ENCODE results near the gene PRSS22.

PRSS22 gene

DNA sequence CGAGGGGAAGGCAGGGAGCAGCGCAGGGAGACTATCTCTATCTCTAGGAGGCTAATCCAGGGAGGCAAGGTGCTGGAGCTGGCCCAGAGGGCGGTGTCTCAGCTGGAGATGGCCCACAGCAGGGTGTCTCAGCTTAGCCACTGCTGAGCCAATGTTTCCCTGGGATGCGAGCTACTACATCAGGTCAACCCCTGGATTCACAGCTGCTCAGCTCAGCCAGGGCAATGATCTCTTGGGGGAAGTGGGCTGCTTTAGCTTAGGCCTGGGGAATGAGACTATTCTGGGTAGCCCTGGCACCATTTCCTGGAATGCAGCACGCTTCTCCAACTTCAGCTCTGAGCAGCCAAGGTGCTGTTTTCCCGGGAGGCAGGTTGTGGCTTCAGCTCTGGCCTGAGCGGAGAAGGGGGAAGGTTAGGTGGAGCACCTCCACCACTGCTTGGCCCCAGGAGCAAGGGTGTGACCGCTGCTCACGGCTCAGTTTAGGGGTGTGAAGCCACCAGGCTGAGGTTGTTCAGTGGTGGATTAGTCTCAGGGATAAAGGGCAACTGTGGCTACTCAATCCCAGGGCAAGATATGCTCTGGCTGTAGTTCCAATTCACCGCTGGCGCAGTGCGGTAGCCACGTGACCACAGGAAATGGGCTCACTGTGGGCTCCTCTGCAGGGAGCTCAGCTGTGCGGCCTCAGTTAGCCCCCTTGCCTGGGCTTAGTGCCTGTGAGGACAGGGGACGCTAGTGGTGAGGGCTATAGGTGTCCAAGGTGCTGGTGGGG is 46.1 kb downstream of the PRSS22 start:
- no peak for DNase-seq

DNA sequence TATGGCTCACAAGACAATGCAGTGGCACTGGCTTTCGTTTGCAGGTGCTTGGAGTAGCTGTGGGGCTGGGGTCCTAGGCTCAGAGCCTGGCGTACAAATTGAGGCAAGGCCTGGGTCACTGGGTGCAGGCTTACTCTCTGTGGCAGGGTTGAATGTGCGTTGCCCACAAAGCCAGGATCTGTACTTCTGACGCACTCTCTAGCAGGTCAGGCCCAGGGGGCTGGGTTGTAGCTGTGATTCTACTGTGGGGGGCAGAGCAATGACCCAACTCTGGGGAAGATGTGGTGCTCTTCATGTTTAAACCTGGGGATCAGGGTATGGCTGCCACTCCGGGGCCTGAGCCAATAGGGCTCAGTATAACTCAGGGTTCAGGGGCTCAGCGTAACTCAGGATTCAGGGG is 47.3 kb downstream of the PRSS22 start:
- no peak for DNase-seq

DNA sequence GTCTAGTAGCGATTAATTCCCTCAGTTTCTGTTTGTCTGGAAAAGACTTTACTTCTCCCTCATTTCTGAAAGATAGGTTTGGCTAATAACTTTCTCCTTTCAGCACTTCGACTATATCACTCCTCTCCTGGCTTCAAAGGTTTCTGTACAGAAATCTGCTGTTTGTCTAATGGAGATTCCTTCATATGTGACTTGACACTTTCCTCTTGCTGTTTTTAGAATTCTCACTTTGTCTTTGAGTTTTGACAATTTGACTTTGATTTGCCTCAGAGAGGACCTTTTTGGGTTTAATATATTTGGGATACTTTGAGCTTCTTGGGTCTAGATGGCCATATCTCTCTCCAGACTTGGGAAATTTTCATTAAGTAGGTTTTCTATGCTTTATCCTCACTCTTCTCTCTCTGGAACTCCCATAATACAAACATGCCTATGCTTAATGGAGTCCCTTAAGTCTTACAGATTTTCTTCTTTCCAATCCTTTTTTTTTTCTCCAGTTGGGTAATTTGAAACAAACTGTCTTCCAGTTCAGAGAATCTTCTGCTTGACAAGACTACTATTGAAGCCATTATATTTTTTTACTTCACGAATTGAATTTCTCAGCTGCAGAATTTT is 48.7 kb downstream of the PRSS22 start:
- DNase-seq, result no peak

DNA sequence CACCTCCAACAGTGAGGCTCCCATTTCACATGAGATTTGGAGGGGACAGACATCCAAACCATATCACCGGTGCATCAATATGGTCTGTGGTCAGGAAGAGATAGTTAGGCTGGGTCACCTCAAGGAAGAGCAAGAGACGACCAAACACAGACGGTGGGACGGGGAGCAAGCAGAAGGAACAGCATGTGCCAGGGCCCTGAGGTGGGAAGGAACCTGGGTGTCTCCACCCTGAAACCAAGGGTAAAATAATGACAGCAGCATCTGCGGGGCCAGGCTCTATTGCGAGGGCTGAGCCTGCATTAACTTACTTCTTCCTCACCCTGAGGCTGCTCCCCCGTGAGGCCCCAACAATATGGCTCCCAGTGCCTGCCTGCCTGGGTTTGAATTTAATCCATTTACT is 49.8 kb downstream of the PRSS22 start:
- DNase-seq, result no peak

DNA sequence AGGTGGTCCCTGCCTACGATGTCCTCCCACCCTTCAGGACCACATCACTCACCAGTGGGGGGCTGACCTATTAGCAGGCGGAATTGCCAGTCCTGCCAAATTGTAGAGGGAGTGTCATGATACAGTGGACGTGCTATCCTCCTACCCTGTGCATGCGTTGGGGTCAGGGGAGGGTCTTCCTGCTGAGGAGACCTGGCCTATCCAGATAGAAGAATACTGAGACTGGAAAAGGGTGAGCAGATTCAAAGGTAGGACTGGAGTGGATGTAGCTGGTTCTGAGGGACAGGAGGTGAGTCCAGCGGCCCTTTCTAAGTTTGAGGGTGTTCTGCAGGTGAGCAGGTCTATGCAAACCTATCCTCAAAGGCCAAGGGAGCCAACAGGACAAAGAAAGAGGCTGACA is 51.7 kb downstream of the PRSS22 start:
- DNase-seq, result no peak

DNA sequence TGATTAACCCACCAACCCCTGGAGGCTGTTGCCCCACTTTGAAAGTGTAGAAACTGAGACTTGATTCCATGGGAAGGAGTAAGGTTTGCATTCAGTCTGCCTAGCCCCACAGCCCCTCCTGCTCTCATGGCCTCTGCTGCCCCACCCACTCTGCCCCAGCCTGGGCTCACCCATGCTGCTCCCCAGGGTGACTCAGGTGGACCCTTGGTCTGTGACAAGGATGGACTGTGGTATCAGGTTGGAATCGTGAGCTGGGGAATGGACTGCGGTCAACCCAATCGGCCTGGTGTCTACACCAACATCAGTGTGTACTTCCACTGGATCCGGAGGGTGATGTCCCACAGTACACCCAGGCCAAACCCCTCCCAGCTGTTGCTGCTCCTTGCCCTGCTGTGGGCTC is 53.2 kb downstream of the PRSS22 start:
- DNase-seq, result no peak

DNA sequence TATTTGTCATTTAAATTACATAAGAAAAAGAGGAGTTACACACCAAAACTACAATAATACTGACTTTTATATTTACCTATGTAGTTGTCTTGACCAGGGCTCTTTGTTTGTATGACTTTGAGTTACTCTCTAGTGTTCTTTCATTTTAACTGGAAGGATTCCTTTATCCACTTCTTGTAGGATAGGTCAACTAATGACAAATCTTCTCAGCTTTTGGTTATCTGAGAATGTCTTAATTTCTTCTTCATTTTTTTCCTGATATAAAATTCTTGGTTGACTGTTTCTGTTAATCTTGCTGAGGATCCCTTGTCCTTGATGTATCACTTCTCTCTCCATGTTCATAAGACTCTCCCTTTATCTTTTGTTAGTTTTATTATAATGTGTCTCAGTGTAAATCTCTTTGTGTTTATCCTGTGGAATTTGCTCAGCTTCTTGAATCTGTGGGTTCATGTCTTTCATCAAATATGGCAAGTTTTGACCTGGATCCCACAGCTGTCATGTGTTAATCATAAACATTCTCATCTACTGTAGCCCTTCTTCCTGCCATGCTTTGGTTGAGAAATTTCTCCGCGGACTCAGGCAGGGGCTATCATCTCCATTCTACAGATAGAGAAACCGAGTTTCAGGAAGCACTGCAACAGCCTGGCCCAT is 54.3 kb downstream of the PRSS22 start:
- no peak for DNase-seq
